Breast epithelium (tissue), 3 donors: ENCODE results near the gene LTV1.

ENCODE experiments used
- CTCF ChIP-seq, 3 donors: fragments of 450-650 bp; IDR thresholded peaks; one replicate each; pipeline ENCODE4 v1.5.1; 2016 to 2017; ENCODE audit warnings: antibody characterized with exemption in 3 of 3, mild to moderate bottlenecking in 3 of 3, moderate library complexity in 3 of 3
- POLR2A ChIP-seq: fragments of 450-650 bp; IDR thresholded peaks from one replicate; pipeline ENCODE4 v1.6.1; 2016; ENCODE audit warnings: antibody characterized with exemption, mild to moderate bottlenecking, moderate library complexity

GRCh38 chr6:143902827-143903226, 59.7 kb downstream of the LTV1 start:
- TF ChIP-seq POLR2A (no peak), CTCF (IDR thresholded peaks at IDR 0.05) (no peak)
